Skin of body (tissue), 2 donors: Measurements from ENCODE around the gene SPACA6. TPM values are rescaled to one million over a fixed set of nuclear protein-coding genes. Genes with fewer than 3 reads are reported as not detected.
"Not testable (repeated sequence)": the region's sequence is repeated elsewhere in the genome, so short reads cannot be mapped to it uniquely, and the experiment has no call there.

ENCODE experiments used
- DNase-seq: peaks from one replicate; lab custom pipeline; 2025; lab: John Stamatoyannopoulos, UW
- total RNA-seq: library from RNA; depleted of rRNA; stranded (reverse); fragments of >200 nt; gene quantifications from one replicate; pipeline ENCODE4 v1.2.3, GENCODE V29; 2014

The SPACA6 gene
- 5.3 TPM for total RNA-seq

GRCh38 chr19:51693260-51693659 lies at the start of gene SPACA6:
SPACA6 (plus strand) TSS chr19:51693330; CDS start chr19:51693527, 197 bp downstream.
- no peak for DNase-seq

DNA sequence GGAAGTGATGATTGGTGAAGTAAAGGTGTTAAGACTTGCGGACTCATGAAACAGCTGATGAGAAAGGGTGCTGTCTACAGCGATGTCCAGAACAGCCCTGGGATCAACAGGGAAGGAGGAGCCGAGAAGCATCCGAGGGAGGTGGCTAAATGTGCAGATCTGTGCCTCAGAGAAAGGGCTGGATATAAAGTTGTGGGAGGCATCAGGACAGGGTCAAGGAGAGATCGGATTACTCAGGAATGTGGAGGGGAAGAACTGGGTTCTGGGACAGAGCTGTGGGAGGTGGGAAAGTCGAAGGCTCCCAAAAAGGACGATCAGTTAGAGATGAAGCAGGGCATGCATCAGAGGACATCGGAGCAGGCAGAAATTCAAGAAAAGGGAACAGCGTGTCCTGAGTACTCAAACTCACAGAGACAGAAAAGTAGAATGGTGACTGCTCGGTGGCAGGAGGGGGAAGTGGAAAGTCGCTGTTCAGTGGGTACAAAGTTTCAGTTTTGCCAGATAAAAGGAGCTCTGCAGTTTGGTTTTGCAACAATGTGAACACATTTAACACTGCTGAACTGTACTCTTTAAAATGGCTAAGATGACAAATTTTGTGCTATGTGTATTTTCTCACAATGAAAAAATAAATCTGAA lies 48.4 kb upstream of the SPACA6 start:
- DNase-seq, result no peak

GRCh38 chr19:51646730-51647129 lies 46.4 kb upstream of the SPACA6 start, which contains the start of gene SIGLEC14:
SIGLEC14 (minus strand) TSS chr19:51646825; CDS start chr19:51646759, 66 bp downstream.
- not testable (repeated sequence) for DNase-seq

DNA sequence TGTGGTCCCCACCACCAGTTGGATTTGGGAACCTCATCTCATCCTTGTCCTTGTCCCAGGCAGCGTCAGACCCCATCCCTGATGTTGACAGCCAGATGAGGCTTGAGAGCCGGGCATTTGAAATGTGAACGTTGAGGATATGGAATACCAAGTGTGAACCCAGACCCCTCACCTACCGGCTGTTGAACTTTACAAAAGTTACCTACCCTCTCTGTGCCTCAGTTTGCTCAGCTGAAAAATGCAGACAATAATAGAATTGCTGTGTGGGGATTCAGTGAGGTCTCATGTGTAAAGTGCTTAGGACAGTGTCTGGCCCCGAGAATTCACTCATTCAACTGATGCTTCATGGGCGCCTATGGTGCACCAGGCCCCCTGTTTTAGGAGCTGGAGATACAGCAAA lies 45.8 kb upstream of the SPACA6 start:
- DNase-seq, result no peak

GRCh38 chr19:51651216-51651846 lies 41.8 kb upstream of the SPACA6 start:
- DNase-seq, result no peak

DNA sequence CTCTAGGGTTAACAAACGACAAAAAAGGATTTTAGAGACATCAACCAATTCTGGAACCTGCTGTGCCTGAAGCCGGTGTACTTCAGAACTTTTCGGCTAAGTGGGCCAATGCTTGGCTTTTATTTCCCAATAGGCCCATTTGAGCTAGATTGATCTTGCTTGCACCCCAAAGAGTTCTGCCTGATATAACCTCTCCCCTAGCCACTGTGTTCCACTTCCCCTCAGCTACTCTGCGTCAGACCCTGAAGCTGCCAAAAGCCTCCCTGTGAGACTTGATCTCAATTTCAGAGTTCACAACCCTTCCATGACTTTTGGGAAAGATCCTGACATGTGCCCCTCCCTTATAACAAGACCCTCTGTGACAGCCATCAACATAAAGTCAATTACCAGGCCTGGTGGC lies 40.9 kb upstream of the SPACA6 start:
- no peak for DNase-seq

DNA sequence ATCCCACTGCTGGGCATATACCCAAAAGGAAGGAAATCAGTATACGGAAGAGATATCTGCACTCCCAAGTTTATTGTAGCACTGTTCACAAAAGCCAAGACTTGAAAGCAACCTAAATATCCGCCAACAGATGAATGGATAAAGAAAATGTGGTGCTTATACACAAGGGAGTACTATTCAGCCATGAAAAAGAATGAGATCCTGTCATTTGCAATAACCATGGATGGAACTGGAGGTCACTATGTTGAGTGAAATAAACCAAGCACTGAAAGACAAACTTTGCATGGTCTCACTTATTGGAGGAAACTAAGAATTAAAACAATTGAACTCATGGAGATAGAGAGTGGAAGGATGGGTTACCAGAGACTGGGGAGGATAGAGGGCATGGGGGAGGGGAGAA lies 40.0 kb upstream of the SPACA6 start:
- no peak for DNase-seq

- no peak for DNase-seq
Measured at GRCh38 chr19:51654783-51655182, 38.3 kb upstream of the SPACA6 start.

GRCh38 chr19:51660975-51661600 lies 32.0 kb upstream of the SPACA6 start:
- DNase-seq, result peak; percentile 13

GRCh38 chr19:51663650-51664049 lies 29.5 kb upstream of the SPACA6 start:
- no peak for DNase-seq

DNA sequence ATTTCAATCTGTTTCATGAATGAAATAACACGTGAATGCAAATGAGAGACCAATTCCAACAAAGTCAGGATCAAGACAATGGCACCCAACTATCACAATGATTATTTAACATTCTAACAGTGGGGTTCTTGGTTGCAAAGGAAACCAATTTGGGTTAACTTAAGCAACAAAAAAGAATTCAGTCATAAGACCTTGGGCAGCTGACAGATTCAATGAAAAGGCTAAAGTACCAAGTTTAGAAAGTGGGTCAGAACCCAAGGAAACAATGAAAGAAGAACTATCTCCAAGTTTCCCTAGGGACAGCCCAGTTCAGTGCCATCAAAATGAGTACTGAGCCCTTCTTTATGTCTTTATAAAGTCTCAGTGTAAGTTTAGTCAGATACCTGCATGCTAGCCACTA lies 29.0 kb upstream of the SPACA6 start:
- DNase-seq, result no peak

- no peak for DNase-seq
Measured at GRCh38 chr19:51664997-51665396, 28.1 kb upstream of the SPACA6 start.

- DNase-seq, result no peak
Measured at GRCh38 chr19:51668216-51668615, 24.9 kb upstream of the SPACA6 start.

GRCh38 chr19:51675911-51676565 lies 17.1 kb upstream of the SPACA6 start:
- DNase-seq, result not testable (repeated sequence)

GRCh38 chr19:51676566-51677083 lies 16.5 kb upstream of the SPACA6 start:
- DNase-seq, result no peak

GRCh38 chr19:51680474-51680873 lies 12.7 kb upstream of the SPACA6 start:
- DNase-seq, result no peak

DNA sequence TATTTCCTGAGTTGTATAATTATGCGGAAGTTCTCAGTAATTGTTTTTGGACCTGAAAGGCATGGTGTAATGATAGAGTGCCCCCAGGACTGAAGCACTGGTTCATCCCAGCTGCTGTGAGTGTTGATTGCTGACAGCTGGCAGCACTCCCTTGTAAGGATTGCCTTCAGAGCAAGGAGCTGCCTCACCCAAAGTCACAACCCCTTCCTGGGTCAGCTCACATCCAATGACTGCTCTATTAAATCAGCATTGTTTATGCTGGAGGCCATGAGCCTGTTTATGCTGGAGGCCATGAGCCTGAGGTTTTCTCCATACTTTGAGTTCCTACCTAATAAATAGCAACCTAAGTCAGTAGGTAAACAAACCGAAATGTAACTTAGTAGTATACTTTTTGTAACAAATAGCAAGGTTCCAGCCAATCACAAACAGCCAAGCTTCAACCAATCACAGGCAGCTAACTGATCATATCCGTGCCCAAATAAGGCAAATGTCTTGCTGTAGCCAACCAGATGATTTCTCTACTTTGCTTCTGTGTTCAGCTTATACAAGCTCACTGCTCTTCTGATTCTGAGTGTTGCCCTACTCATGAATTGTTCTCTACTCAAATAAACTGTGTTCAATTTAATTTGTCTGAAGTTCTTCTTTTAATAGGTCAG lies 11.7 kb upstream of the SPACA6 start:
- no peak for DNase-seq

- DNase-seq, result no peak
Measured at GRCh38 chr19:51686171-51686570, 7.0 kb upstream of the SPACA6 start.

- DNase-seq, result peak; percentile 52
Measured at GRCh38 chr19:51687791-51688670, 5.1 kb upstream of the SPACA6 start.
